ENCODE results near the gene RNF217.

- TF ChIP-seq CTCF (IDR thresholded peaks at IDR 0.05; ENCODE audit: insufficient read depth, low read length), result no peak
- no peak for TF ChIP-seq REST (IDR thresholded peaks at IDR 0.05; ENCODE audit: insufficient replicate concordance, low read depth)
These were observed 133.5 kb downstream of the RNF217 start for GRCh38 chr6:125095580-125096301.
